ENCODE data around the gene EBLN2.

Gene EBLN2

DNA sequence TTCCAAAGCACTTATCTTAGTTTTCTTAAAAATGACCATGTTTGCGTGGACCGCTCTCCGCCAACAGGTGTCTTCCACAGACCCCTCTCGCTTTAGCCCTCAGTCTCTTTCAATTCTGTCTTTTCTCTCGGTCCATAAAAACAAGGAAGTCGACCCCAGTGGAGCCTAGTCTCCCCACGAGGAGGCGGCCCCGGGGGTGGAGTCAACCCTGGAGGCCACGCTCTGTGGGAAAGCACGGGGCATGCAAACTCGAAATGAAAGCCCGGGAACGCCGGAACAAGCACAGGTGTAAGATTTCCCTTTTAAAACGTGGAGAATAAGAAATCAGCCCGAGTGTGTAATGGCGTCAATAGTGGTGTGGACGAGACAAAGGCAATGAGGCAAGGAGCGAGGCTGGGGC, 49.1 kb downstream of the EBLN2 start:
- H3K9ac ChIP-seq (ENCODE audit: low read length) = no peak overlapping the region
- no peaks in the 10 kb centered on the region for H3K27me3 ChIP-seq (ENCODE audit: control insufficient read depth in 1 of 2, insufficient read depth in 2 of 2, low read length in 2 of 2)
- H3K4me3 ChIP-seq (ENCODE audit: low read depth in 1 of 2, low read length in 2 of 2) = no peak overlapping the region
- no peaks in the 10 kb centered on the region for H3K9me3 ChIP-seq (ENCODE audit: low read length)
- H3K27ac ChIP-seq (ENCODE audit: low read depth, low read length) = no peak overlapping the region
- no peaks in the 10 kb centered on the region for H3K36me3 ChIP-seq (ENCODE audit: insufficient read depth, low read length)
- H3K4me1 ChIP-seq (ENCODE audit: insufficient read depth, low read length) = no peaks in the 10 kb centered on the region

All from muscle layer of colon (tissue), 2 donors.